ENCODE measurements around the gene MYH13.
"Not testable (repeated sequence)": the region's sequence is repeated elsewhere in the genome, so short reads cannot be mapped to it uniquely, and the experiment has no call there.

Gene MYH13

DNA sequence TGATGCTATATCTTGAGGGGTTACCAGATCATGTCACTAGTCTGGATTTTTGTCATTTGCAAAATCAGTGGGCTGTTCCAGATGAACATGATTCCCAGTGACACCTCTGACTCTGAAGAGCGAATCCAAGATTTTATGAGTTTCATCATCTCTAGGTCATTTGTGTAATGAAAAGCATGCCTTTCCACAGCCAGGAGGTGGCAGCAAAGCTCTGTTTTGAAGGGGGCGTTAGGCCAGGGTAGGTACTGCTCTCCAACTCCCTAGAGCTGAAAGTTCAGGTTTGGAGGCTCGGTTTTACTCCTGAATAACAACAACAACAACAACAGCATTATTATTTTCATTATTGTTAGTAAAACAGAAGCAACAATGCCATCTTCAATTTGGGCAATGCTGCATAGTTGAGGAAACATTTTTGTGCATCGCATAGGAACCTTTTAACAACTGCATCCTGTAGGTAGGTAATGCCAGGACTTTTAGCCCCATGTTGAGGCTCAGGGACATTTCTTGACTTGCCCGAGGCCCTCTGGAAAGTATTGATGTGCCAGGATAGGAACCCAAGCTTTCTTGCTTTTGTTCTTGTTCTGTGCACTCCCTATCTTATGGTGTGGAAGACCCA, 77.0 kb downstream of the MYH13 start:
- DNase-seq: no peak

DNA sequence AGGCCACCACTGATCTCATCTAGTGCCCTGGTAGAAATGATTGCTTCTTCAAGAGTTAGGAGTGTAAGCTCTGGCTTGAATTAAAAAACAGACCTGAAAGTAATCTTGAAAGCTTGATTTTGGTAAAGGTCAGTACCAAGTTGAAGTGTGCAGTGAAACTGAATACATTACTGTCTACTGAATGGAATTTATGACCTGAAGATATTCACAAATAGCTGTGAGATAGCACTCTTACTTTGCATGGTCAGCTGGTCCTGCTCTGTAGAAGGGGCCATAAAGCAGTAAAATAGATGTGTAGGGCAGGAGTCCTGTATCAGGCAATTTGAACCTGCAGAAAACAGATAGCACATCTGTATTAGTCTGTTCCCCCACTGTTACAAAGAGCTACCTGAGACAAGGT, 78.6 kb downstream of the MYH13 start:
- DNase-seq: no peak

DNA sequence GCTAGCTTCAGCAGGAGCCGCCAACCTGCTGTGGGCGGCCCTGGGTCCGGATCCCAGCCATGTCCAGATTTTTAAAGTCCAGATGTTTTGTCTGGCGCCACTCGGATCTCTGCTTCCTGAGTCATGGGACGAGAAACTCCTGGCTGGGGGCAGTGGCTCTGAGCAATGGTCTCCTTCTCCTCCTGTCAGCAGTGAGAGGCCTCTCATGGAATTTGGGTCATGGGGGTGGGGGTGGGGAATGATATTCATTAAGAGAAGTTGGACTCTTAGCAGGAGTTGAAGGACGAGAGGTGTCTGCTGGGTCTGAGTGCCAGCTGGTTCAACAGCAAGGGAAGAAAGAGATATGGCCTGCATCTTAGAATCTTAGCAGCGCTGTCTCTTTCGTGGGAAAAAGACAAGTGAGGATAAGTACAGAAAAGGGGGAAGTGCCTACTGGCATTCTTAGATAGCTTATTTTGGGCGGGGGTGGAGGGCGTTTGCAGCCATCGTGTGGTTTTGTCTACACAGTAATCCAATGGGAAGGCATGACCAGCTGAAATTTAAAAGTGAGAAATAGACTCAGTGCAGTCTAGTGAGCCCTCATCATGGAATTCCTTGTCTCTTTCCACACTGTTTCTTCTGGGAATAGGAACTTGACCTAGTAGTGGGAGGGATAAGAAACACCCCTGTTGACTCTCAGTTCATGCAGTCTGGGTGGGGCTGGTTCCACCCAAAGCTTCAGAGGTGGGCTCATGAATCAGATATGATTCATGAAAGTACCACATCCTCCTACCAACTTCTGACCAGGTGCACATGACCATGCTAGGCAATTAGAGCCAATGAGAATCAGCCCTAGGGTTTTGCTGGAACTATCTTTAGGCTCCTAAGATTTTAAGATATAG, 80.5 kb downstream of the MYH13 start:
- no peak for DNase-seq

DNA sequence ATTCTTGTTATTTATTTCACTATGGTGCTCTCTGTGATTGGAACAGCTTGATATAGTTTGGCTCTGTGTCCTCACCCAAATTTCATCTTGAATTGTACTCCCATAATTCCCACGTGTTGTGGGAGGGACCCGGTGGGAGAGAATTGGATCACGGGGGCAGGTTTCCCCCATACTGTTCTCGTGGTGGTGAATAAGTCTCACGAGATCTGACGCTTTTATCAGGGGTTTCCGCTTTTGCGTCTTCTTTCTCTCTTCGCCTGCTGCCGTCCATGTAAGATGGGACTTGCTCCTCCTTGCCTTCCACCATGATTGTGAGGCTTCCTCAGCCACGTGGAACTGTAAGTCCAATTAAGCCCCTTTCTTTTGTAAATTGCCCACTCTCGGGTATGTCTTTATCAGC, 81.2 kb downstream of the MYH13 start:
- not testable (repeated sequence) for DNase-seq

DNA sequence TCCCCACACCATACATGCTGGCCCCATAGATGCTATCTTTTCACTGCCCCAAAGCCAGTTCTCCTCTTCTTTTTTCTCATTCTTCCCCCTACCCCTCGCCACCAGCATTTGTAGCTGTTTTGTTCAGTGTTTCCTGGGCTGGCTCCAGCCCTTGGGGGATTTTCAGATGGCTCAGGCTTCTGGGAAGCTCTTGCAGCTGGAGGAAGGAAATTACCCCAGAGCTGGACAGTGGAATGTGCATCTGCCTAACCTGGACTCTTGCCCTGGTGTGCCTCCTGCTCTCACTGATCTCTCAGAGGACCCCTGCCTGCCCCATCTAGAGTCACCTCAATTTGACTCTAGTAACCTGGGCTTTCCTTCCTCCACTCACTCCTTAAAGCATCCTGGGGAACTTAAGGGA, 82.8 kb downstream of the MYH13 start:
- DNase-seq: no peak

DNA sequence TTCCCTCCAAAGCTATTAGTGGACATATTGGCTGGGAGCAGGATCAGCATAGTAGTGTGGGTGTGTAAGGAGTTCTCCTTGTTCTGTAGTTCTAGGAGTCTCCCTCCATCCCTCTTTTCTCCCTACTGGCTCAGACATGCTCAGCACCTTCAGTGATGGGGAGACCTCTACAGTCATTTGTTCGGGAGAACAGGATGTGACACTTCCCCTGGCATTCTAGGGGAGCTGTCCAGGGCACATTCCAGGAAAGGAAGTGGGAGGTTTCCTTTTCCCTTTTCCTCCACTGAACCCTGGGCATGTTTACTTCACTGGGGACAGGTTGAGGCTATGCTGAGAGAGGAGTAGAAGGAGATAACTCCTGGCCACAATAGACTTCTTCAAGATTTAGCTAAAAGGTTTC, 86.5 kb downstream of the MYH13 start:
- DNase-seq: no peak

DNA sequence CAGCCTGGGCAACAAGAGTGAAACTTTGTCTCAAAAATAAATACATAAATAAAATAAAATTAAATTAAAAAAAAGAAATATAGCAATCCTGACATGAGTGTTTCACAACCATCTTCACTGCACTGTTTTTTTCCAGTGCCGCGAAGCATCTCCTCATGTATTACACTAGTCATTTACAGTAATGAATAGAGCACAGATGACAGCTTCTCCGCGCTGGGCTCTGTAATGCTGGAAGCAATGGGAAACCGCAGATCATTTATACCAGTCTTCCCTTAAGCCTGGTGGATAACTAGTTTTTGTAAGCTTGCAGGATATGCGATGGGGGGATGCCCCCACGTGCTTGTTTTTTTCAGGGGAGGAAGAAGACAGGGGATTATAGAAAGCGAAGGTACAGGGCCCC, 86.9 kb downstream of the MYH13 start:
- no peak for DNase-seq

DNA sequence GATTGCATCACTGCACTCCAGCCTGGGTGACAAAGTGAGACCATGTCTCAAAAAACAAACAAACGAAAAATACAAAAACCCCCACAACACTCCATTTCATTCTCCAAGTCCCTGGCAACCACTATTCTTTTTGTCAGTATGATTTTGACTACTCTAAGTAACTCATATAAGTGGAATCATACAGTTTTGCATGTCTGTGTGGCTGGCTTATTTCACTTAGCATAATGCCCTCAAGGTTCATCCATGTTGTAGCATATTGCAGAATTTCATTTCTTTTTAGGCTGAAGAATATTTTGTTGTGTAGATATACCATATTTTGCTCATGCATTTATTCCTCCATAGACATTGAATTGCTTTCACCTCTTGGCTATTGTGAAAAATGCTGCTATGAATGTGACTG, 92.7 kb downstream of the MYH13 start:
- DNase-seq: no peak

DNA sequence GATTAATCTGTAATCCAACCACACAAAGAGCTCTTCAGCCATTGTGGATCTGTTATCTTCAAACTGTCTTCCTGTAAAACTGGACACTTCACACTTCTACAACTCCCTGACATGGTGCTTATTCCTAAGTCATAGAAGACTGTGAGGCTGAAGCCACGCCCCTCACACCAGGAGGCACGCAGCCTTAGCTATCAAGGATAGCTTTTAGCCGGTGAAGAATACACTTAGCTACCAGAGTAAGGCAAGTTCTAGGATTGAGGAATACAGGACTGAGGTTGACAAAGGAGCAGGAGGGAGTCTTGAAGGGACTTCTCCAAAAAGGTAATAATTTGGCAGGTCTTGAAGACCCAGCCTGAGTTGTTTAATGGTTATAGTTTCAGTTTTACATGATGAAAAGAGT, 94.6 kb downstream of the MYH13 start:
- DNase-seq: no peak

DNA sequence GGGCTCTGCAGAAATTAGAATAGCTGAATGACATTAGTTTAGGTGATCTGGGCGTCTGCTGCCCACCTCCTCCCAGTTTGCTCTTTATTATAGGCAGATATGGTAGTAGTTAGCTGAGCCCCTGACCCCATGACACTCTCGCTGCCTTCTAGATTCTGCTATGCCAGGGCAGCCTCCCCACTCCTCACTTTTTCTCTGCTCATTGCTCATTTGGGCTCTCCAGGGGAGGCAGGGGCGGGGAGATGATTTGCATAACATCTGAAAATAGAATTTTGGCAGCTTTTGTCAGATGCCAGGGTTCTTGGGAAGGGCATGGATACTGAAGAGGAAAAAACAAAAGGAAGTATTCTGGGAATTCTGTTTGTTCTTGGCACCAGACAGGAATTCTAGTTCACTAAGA, 96.4 kb downstream of the MYH13 start:
- no peak for DNase-seq

DNA sequence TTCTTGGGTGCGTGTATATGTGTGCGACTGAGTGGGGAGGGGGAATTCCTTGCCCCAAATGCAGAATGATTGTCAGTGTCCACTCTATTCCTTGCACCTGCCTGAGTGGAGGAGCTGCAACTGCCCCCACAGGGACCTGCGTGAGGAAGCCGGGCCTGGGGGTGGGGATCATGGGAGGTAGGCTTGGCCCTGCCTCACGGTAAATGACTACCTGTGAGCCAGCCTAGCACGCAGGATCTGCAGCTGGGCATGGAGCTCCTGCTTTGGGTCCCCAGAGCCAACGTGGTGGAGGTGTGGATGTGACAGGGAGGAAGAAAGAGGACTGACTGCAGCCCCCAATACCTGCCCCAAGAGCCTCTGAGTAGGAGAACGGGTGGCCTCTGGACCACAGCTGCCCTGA, 97.4 kb downstream of the MYH13 start:
- no peak for DNase-seq

DNA sequence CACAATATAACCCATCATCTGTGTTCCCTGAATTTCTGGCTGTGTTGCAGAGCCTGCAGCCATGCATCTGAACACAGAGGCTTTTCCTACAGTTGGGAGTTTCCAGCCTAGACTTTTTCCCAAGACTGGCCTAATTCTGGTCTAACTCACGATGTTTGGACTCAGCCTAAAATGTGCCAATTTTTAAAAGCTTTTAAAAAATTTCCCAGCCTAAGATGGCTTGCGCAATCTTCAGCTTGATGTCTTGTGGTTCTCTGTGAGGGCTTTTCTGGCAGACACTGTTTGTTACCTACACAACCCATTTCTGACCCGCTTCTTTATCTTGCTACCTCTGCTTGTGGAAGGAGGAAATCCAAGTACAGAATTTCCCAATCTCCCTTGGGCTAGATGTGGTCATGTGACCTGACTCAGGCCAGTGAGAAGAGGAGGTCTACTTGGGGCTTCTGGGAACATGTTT, 101.7 kb downstream of the MYH13 start:
- DNase-seq: no peak

DNA sequence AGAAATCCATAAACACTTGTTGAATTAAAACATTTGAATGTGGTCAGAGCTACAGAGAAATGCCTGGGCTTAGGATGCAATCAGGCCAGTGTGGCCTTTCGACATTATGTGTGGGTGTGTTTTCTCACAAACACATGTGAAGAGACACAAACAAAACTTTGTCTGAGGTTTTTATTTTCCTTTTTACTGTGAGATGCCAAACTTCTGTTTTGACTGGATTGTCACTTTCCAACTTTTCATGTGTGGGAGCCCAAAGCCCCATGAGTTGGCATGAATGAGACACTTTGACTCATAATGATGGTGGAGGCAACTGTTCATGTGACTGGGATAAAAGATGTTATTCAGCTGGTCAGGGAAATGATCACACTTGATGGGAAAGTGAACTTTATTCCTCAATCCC, 102.5 kb downstream of the MYH13 start:
- DNase-seq: no peak

DNA sequence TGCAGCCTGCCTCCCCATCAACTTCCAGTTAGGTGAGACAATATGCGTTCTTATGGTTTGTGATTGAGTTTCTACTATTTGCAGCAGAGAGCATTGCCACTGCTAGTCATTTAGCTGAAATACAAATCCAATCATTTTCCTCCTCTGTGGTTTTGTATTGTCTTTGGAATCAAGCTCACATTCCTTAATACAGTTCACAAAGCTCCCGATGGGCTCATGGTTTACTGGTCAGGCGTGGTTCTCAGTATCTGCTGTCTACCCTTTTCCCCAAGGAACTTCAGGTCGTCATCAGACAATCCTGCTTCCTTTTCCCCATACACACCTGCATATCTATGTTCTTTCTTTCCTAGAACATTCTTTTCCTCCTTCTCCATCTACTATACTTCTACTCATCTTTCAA, 104.8 kb downstream of the MYH13 start:
- DNase-seq: no peak

DNA sequence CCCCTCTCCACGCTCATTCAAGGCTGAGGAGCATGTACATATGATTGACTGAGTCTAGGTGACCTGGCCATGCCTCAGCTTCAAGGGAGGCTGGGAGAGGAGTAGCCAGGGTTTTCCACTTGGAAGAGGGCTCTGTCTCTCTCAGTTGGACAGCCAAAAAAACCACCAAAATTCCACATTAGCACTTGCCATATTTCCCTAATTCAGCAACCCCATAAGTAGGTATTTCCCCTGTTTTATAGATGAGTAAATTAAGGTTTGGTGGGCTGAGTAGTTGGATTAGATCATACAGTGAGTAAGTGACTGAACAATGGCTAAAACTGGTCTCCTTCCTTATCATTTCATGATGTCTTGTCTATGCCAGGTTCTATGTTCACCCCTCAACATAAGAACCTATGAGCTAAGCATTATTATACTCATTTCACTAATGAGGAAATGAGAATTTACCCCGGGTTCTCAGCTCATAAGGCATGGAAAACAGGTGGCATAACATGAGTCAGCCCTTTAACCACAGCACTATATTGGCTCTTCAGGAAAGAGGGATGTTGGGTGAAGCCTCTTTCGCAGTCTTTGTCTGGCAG, 106.4 kb downstream of the MYH13 start:
- DNase-seq: no peak

DNA sequence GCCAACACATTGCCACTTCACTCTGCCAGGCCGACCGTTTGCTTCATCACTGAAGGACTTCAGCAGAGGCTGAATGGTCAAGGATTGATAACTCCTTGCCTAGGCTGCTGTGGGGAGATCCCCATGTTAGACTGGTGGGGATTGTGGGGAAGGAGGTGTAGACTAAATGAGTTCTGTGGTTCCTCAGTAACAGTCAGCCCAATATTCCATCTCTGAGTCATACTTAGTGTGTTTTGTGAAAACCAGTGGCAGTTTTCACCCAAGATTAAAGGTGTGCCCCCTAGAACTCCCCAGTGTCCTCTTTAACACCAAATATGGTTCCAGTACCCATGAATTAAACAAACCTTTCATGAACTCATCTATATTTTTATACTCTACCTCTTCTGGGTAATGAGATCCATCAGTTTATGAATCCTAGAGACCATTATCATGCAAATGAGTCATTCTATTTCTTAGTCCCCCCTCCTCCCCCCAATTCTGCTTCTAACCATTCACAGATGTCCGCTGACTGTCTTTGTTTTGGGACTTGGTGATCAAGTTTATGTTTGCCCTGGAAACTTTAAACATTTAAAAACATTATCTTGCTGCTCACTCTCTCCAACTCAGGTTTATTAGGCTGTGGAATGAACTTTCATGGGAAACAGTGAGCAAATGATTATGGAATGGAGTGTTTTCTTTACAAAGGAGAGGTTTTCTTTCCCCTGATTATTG, 107.6 kb downstream of the MYH13 start:
- no peak for DNase-seq

DNA sequence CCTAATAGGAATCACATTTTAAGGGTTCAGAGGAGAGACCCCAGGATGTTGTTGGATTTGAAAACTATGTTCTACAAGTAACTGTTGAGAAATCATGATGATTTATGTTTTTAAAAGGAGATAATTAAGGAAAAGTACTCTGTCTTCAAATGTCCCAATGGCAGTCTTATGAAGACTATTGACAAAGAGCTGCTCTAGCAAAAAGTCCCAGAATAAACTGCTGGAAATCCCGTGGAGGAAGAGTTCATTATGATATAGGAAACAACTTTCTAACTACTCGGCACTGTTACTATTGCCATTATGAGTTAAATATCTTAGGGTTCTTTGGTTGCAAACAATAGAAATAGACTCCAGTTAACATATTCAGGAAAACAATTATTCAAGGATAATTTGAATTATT, 108.8 kb downstream of the MYH13 start:
- no peak for DNase-seq

DNA sequence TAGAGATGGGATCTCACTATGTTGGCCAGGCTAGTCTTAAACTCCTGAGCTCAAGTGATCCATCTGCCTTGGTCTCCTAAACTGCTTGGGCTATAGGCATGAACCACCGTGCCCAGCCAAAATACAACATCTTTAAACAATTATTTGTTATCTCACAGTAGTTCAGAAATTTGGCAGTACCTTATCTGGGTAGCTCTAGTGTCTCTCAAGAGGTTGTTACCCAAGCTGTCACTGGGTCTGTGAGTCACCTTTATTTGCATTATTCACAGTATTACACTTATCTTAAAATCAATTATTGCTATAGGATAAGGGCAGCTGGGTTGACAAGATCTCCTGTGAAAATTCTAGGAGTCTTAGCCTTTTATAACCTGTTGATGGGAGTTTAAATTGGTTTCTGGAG, 110.4 kb downstream of the MYH13 start:
- no peak for DNase-seq

DNA sequence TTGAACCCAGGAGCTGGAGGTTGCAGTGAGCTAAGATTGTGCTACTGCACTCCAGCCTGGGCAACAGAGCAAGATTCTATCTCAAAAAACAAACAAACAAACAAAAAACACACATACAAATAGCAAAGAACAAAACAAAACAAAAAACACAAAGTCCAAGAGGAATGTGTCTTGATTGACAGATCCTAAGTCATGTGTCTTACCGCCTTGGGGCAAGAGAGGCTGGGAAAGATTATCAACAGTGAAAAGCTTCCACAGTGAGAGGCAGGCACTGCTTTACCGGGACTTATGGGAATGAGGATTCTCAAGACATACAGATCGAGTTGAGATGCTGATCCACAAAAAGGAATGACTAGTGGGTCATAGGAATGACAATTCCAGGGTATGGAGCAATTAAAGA, 111.7 kb downstream of the MYH13 start:
- no peak for DNase-seq

DNA sequence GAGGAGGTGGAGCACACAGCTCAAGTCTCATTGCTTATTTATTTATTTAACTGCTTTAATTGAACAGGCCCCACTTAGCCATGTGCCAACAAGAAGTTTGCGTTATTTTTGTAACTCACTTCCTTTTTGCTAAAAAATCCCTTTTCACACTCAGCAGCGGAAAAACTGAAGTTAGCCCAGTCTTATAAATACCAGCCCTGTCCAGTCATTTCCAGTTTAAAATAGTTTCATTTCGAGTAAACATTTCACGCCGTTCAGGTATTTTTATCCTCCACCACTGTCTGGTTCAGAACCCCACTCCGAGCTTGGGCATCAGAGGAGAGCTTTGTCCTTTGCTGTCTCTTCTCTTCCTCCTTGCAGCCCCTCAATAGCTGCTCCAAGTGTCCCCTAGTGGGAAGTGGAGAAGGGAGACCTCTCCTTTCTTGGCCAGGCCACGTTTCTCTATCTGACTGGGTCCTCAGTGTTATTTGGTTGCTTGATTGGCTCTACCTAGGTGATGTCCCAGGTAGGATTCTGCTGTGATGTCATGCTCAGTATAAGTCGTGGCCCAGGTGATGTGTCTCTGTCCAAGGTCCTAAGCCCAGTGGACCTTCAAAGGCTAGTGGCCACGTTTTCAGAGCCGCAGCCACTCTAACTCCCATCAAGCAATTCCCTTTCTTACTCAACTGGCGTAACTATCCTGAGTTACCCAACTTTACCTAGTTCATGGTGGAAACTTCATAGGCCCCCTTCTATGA, 121.4 kb downstream of the MYH13 start:
- DNase-seq: no peak

Data from cortex of kidney (tissue), 1 donor.